NCI-H2227 treated with DMSO at 0.1 percent for 48 hours (cell line): ENCODE results near the gene OGT.
"Not testable (repeated sequence)": the region's sequence is repeated elsewhere in the genome, so short reads cannot be mapped to it uniquely, and the experiment has no call there.

Experiments
- DNase-seq: peaks from one replicate; lab custom pipeline; 2025; lab: John Stamatoyannopoulos, UW

OGT gene

DNA sequence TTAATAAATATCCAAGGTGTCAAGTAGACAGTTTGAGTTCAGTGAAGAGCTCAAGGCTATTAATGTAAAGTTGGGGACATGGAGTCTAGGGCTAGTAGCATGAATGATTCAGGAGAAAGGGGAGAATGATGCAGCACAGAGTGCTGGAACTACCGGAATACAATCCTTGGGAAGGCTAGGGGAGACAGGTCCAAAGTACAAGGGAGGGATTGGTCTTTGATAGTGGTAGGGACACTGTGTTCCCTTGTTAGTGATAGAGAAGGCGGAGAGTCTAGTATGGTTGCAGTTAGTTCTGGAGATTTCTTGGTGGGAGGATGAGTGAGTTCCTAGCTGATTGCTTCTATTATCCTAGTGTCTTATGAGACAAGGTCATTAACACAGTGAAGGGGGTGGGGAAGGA, 54.0 kb downstream of the OGT start:
- no peak for DNase-seq

GRCh38 chrX:71593210-71593609, 60.3 kb downstream of the OGT start:
- DNase-seq = not testable (repeated sequence)

DNA sequence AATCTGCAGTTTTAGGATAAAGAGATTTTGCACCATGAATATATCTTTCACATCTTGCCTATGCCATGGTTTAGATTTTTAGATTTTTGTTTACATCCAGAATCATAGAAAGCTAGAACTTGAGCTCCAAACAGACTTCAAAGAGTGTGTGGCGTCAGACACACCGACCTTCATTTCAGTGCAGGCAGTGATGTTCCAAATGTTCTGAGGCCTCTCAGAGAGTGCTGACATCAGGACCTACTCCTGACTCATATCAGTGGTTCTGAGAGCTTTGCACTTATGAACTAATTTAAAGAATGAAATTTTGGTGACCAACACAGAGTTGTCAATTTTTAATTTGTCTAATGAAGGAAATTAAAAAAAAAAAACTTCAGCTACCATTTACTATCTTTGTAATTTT, 67.1 kb downstream of the OGT start:
- DNase-seq = no peak

GRCh38 chrX:71603618-71604017, 70.7 kb downstream of the OGT start:
- DNase-seq = no peak

DNA sequence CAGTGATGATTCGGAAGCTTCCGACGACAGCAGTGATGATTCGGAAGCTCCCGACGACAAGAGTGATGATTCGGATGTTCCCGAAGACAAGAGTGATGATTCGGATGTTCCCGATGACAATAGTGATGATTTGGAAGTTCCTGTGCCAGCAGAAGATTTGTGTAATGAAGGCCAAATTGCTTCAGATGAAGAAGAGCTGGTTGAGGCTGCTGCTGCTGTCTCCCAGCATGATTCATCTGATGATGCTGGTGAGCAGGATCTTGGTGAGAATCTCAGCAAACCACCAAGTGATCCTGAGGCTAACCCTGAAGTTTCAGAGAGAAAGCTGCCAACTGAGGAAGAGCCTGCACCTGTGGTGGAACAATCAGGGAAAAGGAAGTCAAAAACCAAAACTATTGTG, 71.2 kb downstream of the OGT start:
- DNase-seq = no peak

GRCh38 chrX:71604796-71605568, 72.1 kb downstream of the OGT start:
- no peak for DNase-seq

GRCh38 chrX:71606536-71607216, 73.8 kb downstream of the OGT start:
- DNase-seq = no peak

DNA sequence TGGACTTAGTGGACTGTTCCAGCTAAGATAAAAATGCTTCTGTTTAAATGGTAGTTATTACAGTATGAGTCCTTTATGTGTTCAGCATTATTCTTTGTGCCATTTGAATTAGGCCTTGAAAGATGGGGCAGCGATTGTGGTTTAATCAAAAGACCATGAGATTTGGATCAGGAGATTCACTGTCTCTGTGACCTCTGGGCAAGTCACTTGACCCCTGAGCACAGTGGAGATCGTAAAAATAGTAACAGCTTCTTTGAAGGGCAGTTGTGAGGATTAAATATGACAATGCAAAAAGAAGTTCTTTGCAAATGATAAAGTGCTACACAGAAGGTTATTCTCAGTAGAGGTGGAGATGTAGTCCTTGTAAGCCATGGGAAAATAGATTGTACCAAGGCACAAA, 74.6 kb downstream of the OGT start:
- DNase-seq = no peak

- no peak for DNase-seq
Measured at GRCh38 chrX:71609095-71609750, 76.3 kb downstream of the OGT start.

- not testable (repeated sequence) for DNase-seq
Measured at GRCh38 chrX:71611736-71612135, 78.8 kb downstream of the OGT start.

- no peak for DNase-seq
Measured at GRCh38 chrX:71612256-71612655, 79.4 kb downstream of the OGT start.

DNA sequence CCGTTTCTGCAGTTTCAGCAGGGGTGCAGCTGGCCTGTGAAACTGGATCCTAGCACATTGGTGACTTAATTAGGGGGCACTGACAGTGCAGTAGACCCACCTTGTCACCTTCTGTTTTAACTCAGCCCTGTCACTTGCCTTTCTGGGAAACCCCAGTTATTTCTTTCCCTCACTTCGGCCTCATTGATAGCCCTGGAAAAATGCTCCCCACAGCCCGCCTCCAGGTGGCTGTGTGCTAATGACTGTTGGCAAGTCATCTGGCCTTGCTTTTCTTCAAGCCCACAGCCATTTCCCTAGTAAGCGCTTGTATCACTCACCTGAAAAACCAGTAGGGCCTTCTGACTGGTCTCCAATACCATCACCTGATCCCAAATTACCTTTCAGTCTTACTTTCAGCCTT, 82.2 kb downstream of the OGT start:
- DNase-seq = no peak

DNA sequence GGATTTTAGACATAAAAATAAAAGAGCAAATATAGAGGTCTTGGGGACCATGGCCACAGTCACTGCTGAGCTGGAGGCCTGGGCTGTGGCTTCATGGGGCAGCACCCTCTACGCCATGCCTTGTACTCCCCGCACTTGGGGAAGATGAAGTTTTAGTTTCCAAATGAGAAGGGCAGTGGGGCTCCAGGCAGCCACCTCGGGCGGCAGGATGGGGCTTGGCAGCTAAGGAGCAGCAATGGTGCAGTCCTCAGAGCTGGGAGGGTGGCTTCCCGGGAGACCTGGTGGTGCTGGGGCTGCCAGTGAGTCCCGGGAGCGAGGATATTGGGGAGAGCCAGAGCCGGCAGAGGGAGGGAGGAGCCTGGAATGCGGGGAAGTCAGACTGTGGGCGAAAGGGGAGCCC, 83.0 kb downstream of the OGT start:
- DNase-seq = no peak

GRCh38 chrX:71616672-71617529, 84.0 kb downstream of the OGT start:
- DNase-seq = no peak

GRCh38 chrX:71617742-71618141, 84.8 kb downstream of the OGT start:
- DNase-seq = no peak

DNA sequence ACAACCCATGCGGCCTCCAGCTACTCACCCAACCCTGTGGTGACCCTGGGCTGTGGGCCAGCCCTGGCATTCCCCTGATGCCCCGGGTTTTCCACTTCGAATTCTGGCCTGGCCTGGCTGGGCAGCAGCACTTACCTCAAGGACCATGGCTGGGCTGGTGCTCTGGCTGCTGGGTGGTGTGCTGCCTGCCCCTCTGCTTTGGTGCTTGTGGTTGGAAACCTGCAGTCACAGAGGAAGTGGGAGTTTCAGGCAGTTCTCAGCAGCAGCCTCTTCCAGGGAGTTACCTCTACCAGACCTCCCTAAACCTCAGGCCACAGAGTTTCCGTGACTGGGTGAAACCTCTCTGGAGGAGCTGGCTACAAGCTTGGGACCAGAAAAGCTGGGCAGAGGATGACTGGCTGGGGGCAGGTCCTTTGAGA, 85.4 kb downstream of the OGT start, which contains the start of gene CXCR3:
TSS of gene CXCR3 (minus strand) at position 209 of the 419 bp plus-strand sequence. CDS start at position 147, 62 bp downstream.
- DNase-seq = no peak

DNA sequence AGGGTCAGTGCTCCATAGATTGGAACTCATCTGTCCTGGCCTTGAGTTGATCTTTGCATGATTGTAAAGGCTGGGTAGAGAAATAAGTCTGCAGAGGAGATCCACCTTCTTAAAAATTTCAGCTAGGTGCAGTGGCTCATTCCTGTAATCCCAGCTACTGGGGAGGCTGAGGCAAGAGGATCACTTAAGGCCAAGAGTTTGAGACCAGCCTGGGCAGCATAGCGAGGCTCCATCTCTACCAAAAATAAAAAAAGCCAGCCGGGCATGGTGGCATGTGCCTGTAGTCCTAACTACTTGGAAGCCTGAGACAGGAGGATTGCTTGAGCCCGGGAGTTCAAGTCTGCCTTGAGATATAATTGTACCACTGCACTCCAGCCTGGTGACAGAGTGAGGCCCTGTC, 85.9 kb downstream of the OGT start:
- DNase-seq = no peak

DNA sequence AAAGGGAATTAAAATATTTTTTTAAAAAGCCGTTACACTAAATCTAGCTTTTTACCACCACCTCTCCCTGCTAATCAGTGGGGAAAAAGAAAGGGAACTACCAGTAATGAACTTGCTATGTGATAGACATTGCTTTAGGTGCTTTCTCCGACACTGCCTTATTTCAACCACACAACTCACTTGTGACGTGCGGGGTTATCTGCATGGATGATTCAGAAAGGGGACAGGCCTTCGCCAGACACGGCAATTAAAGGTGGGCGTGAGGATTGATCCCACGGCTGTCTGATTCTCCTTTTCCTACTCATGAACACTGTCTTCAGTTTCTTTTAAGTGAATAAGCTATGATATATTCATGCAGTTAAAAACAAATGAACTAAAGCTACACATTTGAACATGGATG, 86.3 kb downstream of the OGT start:
- no peak for DNase-seq

GRCh38 chrX:71619986-71620385, 87.1 kb downstream of the OGT start:
- no peak for DNase-seq

GRCh38 chrX:71621603-71622002, 88.7 kb downstream of the OGT start:
- DNase-seq = no peak

- no peak for DNase-seq
Measured at GRCh38 chrX:71622032-71622575, 89.2 kb downstream of the OGT start.
